Measurements from ENCODE around the gene PCDHGA1. TPM values are rescaled to one million over a fixed set of nuclear protein-coding genes. Genes with fewer than 3 reads are reported as not detected.
A peak's percentile ranks its signal among the peaks of the same experiment; 100 is the strongest.
"Not testable (repeated sequence)": the region's sequence is repeated elsewhere in the genome, so short reads cannot be mapped to it uniquely, and the experiment has no call there.

Gene PCDHGA1
- total RNA-seq, 2 experiments from 2014 or later, result not detected

DNA sequence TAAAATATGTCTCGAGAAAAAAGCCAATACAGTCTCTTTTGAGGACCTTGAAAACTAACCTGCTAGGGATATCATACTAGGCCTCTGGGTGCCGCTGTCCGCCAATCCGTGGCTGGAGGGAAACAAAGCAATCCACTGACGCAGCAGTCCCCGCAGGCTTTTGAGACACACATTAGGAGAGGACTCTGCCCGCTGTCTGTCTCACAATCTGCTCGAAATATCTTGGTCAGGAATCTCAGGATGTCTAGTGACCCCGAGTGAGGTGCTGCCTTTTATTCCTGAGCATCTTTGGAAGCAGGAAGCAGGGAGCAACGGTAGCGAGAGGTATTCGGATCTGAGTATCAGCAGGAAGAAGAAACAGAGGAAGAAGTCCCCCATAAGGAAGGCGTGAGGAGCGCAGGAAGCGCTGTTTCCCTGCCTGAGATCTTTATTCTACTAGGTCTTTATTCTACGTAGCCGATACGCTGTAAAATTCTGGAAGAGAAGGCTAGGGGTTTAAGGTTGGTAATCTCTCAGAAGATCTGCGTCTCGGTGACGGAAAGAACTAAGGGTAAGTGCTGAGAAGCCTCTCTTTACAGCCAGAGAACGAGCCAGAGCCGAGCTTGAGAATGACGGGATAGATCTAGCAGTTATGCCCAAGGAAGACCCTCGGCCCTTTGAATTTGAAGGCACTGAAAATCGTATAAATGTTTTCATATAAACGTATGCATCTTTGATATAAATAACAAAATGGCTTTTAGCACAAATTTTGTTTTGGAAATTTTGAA, 4.0 kb upstream of the PCDHGA1 start:
- ChIA-PET POLR2A (no interaction called here), CTCF (interaction anchor here (1.1 to 1.8 kb wide), 3 partner anchors 198 to 238 kb away, joined by 4 to 6 read pairs (median 5); no protein-coding TSS in a partner anchor)
- peak overlapping the region; percentile 82 for H3K4me3 Mint-ChIP-seq
- intact Hi-C loops (cut with micrococcal nuclease), result loop anchor here (1.0 to 10.0 kb wide), 3 partner anchors 87 to 639 kb away; partner anchors contain the start of genes PCDHGA10 and RNF14
- H3K27ac Mint-ChIP-seq, result peak overlapping the region; percentile 28
- peaks cover 17% of the 10 kb centered on the region for H3K36me3 Mint-ChIP-seq
- peaks cover 9% of the 10 kb centered on the region for H3K4me1 Mint-ChIP-seq (ENCODE audit: low read depth)
- H3K9me3 Mint-ChIP-seq, result peaks cover 30% of the 10 kb centered on the region
- H3K27me3 Mint-ChIP-seq, result peaks cover 25% of the 10 kb centered on the region
- DNase-seq, result peak; percentile 82

DNA sequence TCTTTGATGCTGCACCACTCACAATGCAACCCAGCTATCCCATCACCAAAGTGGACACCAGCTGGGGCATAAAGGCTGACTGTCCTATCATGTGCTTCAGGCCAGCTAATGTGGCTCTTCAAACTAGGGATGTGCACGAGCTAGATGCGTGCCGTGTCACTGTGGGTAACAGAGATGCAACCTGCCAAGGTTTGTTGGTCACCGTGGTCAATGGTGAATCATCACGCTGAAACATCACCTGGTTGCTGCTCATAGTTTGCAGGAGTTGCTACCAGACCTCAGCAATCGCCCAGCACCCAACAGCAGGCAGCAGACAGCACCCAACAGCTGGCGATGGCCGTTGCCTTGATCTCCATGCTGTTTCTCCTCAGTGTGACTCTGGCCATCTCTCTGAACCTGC, 2.1 kb upstream of the PCDHGA1 start:
- H3K36me3 Mint-ChIP-seq, result peaks cover 20% of the 10 kb centered on the region
- intact Hi-C loops (cut with micrococcal nuclease), result loop anchor here (10.0 kb wide), 1 partner anchor 637 kb away; the partner anchor contains the start of gene RNF14
- no peak overlapping the region for H3K27ac Mint-ChIP-seq
- H3K9me3 Mint-ChIP-seq, result peaks cover 30% of the 10 kb centered on the region
- H3K4me3 Mint-ChIP-seq, result no peak overlapping the region
- H3K27me3 Mint-ChIP-seq, result peaks cover 34% of the 10 kb centered on the region
- H3K4me1 Mint-ChIP-seq (ENCODE audit: low read depth), result peaks cover 9% of the 10 kb centered on the region
- ChIA-PET POLR2A (interaction anchor here (1.2 kb wide), 1 partner anchor 8 kb away, joined by 3 read pairs; the partner anchor contains the start of gene TAF7), CTCF (interaction anchor here (0.7 to 4.2 kb wide), 6 partner anchors 8 to 236 kb away, joined by 3 to 27 read pairs (median 4); partner anchors contain the start of genes PCDHGA10, PCDHGB1 and TAF7)
- no peak for DNase-seq

DNA sequence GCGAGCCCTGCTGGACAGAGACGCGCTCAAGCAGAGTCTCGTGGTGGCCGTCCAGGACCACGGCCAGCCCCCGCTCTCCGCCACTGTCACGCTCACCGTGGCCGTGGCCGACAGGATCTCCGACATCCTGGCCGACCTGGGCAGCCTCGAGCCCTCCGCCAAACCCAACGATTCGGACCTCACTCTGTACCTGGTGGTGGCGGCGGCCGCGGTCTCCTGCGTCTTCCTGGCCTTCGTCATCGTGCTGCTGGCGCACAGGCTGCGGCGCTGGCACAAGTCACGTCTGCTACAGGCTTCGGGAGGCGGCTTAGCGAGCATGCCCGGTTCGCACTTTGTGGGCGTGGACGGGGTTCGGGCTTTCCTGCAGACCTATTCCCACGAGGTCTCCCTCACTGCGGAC, 2.3 kb downstream of the PCDHGA1 start:
- H3K4me3 Mint-ChIP-seq; intact Hi-C loops (cut with micrococcal nuclease); DNase-seq; H3K27ac Mint-ChIP-seq; POLR2A ChIA-PET; H3K4me1 Mint-ChIP-seq (ENCODE audit: low read depth): not testable (repeated sequence)
- peaks cover 45% of the 10 kb centered on the region for H3K27me3 Mint-ChIP-seq
- CTCF ChIA-PET, result interaction anchor here (1.8 kb wide), 1 partner anchor 18 kb away, joined by 9 read pairs; the partner anchor contains the start of gene PCDHGB1
- peaks cover 29% of the 10 kb centered on the region for H3K36me3 Mint-ChIP-seq
- H3K9me3 Mint-ChIP-seq, result peaks cover 37% of the 10 kb centered on the region

DNA sequence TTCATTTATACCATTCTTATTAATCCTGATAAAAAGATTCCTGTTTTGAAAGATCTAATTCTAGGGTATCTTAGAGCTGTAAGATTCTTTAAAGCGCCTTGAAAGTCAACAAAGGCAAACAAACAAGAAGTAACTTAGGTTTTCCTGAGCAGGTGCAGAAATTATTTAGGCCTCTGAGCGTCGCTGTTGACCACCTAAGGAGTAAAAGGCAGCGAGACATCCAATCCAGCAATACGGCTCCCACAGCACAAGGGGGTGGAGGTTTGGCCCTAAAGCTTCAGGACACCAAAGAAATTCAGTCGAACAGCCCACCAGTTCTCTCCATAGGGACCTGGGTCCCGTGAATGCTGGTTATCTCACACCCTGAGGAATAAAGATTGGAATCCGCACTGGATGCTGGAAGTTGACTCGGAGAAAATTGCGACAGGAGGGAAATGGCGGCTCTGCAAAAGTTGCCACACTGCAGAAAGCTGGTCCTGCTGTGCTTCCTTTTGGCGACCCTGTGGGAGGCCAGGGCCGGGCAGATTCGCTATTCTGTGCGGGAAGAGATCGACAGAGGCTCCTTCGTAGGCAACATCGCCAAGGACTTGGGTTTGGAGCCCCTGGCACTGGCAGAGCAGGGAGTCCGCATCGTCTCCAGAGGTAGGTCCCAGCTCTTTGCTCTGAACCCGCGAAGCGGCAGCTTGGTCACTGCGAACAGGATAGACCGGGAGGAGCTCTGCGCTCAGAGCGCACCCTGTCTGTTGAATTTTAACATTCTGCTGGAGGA, 8.4 kb downstream of the PCDHGA1 start, which contains the start of gene PCDHGA2:
Gene PCDHGA2, plus strand, starts transcription at position 223 of the 769 bp plus-strand sequence.
- no peak within 1 kb of the TSS for H3K4me3 Mint-ChIP-seq
- no peak within 1 kb of the TSS for H3K27ac Mint-ChIP-seq
- DNase-seq, result no peak
- peaks cover 32% of the 10 kb centered on the region for H3K36me3 Mint-ChIP-seq
- peaks cover 55% of the 10 kb centered on the region for H3K27me3 Mint-ChIP-seq
- intact Hi-C loops (cut with micrococcal nuclease), result no loop called here
- ChIA-PET CTCF (interaction anchor here (0.8 to 1.8 kb wide), 6 partner anchors 8 to 225 kb away, joined by 3 to 6 read pairs (median 4); partner anchors contain the start of genes PCDHGA1 and TAF7), POLR2A (no interaction called here)
- no peaks in the 10 kb centered on the region for H3K4me1 Mint-ChIP-seq (ENCODE audit: low read depth)
- H3K9me3 Mint-ChIP-seq, result peaks cover 50% of the 10 kb centered on the region

DNA sequence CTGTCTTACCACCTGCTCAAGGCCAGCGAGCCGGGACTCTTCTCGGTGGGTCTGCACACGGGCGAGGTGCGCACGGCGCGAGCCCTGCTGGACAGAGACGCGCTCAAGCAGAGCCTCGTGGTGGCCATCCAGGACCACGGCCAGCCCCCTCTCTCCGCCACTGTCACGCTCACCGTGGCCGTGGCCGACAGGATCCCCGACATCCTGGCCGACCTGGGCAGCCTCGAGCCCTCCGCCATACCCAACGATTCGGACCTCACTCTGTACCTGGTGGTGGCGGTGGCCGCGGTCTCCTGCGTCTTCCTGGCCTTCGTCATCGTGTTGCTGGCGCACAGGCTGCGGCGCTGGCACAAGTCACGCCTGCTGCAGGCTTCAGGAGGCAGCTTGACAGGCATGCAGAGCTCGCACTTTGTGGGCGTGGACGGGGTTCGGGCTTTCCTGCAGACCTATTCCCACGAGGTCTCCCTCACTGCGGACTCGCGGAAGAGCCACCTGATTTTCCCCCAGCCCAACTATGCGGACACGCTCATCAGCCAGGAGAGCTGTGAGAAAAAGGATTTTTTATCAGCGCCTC, 10.6 kb downstream of the PCDHGA1 start:
- Mint-ChIP-seq H3K36me3 (peaks cover 29% of the 10 kb centered on the region), H3K27me3 (peaks cover 56% of the 10 kb centered on the region), H3K9me3 (peaks cover 58% of the 10 kb centered on the region)
- H3K27ac Mint-ChIP-seq; H3K4me3 Mint-ChIP-seq; intact Hi-C loops (cut with micrococcal nuclease); H3K4me1 Mint-ChIP-seq (ENCODE audit: low read depth); POLR2A ChIA-PET; CTCF ChIA-PET; DNase-seq: not testable (repeated sequence)

DNA sequence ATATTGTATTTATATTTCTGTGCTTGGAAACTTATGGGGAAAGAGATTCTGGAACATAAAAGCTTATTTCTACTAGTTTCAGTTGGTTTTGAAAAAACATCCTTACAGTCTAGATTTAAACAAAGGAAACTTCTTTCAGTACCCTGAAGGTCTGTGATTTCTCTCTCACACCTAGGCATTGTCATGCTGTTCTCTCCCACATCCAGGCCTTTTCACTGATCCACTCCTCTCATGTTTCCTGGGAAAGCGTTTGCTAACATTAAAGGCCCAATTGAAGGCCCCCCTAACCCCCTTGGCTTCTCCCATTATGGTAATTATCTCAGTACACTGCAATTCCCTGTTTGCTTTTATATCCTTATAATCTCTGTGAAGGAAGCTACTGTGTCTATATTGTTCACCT, 12.5 kb downstream of the PCDHGA1 start:
- no peaks in the 10 kb centered on the region for H3K4me1 Mint-ChIP-seq (ENCODE audit: low read depth)
- no peak overlapping the region for H3K27ac Mint-ChIP-seq
- ChIA-PET CTCF (interaction anchor here (1.0 to 1.6 kb wide), 3 partner anchors 14 to 215 kb away, joined by 3 to 4 read pairs (median 4); no protein-coding TSS in a partner anchor), POLR2A (no interaction called here)
- H3K4me3 Mint-ChIP-seq, result no peak overlapping the region
- intact Hi-C loops (cut with micrococcal nuclease), result no loop called here
- H3K27me3 Mint-ChIP-seq, result peaks cover 47% of the 10 kb centered on the region
- DNase-seq, result no peak
- peaks cover 51% of the 10 kb centered on the region for H3K9me3 Mint-ChIP-seq
- peaks cover 27% of the 10 kb centered on the region for H3K36me3 Mint-ChIP-seq

DNA sequence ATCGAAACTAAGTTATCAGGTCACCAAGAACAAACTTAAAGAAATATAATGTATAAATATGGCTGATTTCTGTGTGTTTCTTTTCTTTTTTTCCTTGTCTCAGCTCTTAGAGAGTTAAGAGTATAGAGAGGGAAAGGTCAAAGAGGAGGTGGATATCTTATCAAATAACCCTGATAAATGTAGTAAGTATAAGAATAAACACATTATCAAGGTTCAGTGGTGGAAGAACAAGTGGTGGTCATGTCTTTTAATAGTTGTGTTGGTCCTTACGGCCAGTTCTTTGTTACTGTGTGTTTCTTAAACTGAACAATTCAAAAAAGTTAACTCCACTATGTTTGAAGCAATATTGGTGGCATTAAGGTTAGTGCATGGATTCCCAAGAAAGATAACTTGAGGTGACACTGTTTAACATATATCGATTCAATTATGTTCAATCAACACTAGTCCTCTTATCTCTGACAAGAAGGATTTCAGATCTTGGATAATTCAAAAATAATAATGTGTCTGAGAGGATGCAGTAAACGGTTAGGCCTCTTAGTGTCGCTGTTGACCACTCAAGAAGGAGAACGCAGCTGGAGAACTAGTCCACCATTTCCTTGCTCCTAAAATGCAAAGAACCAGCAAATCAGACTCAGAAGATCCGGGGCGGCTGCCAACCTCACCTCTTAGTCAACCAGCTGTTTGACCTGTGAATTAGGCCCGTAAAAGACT, 13.1 kb downstream of the PCDHGA1 start, which contains the start of gene PCDHGA3:
Gene PCDHGA3, plus strand, starts transcription at position 588 of the 711 bp plus-strand sequence. CDS start 205 bp downstream, outside the sequence.
- Mint-ChIP-seq H3K4me3 (no peak within 1 kb of the TSS), H3K27ac (no peak within 1 kb of the TSS), H3K36me3 (peaks cover 21% of the 10 kb centered on the region), H3K4me1 (ENCODE audit: low read depth) (no peaks in the 10 kb centered on the region), H3K27me3 (peaks cover 41% of the 10 kb centered on the region), H3K9me3 (peaks cover 45% of the 10 kb centered on the region)
- intact Hi-C loops (cut with micrococcal nuclease), result no loop called here
- DNase-seq, result peak; percentile 20
- ChIA-PET POLR2A (no interaction called here), CTCF (interaction anchor here (1.0 to 1.6 kb wide), 3 partner anchors 14 to 214 kb away, joined by 3 to 4 read pairs (median 4); no protein-coding TSS in a partner anchor)

DNA sequence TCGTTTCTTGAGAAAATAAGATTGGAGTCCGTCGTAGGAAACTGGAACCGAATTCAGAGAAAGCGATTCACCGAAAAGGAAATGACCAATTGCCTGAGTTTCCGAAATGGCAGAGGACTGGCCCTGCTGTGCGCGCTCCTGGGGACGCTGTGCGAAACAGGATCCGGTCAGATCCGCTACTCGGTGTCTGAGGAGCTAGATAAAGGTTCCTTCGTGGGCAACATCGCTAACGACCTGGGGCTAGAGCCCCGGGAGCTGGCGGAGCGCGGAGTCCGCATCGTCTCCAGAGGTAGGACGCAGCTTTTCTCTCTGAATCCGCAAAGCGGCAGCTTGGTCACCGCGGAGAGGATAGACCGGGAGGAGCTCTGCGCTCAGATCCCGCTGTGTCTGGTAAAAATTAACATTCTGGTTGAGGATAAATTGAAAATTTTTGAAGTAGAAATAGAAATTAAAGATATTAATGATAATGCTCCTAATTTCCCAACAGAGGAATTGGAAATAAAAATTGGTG, 13.7 kb downstream of the PCDHGA1 start:
- CTCF ChIA-PET, result interaction anchor here (1.1 to 1.6 kb wide), 2 partner anchors 21 to 214 kb away, joined by 3 to 4 read pairs; no protein-coding TSS in a partner anchor
- POLR2A ChIA-PET, result no interaction called here
- no peak overlapping the region for H3K4me3 Mint-ChIP-seq

DNA sequence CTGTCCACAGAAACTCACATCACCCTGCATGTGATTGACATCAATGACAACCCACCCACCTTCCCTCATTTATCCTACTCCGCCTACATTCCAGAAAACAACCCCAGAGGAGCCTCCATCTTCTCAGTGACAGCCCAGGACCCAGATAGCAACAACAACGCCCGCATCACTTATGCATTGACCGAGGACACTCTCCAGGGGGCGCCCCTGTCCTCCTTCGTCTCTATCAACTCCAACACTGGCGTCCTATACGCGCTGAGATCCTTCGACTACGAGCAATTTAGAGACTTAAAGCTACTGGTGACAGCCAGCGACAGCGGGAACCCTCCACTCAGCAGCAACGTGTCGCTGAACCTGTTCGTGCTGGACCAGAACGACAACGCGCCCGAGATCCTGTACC, 15.0 kb downstream of the PCDHGA1 start:
- ChIA-PET POLR2A (no interaction called here), CTCF (no interaction called here)
- Mint-ChIP-seq H3K36me3 (peaks cover 17% of the 10 kb centered on the region), H3K4me3 (no peak overlapping the region), H3K9me3 (peaks cover 28% of the 10 kb centered on the region), H3K27ac (no peak overlapping the region), H3K4me1 (ENCODE audit: low read depth) (no peaks in the 10 kb centered on the region), H3K27me3 (peaks cover 35% of the 10 kb centered on the region)
- intact Hi-C loops (cut with micrococcal nuclease), result no loop called here
- DNase-seq, result no peak

More for the DNA sequence above, 13.7 kb downstream of the PCDHGA1 start:
- no peak for DNase-seq
- peaks cover 20% of the 10 kb centered on the region for H3K36me3 Mint-ChIP-seq
- H3K4me1 Mint-ChIP-seq (ENCODE audit: low read depth), result no peaks in the 10 kb centered on the region
- H3K27ac Mint-ChIP-seq, result no peak overlapping the region
- H3K9me3 Mint-ChIP-seq, result peaks cover 39% of the 10 kb centered on the region
- intact Hi-C loops (cut with micrococcal nuclease), result no loop called here
- H3K27me3 Mint-ChIP-seq, result peaks cover 40% of the 10 kb centered on the region

DNA sequence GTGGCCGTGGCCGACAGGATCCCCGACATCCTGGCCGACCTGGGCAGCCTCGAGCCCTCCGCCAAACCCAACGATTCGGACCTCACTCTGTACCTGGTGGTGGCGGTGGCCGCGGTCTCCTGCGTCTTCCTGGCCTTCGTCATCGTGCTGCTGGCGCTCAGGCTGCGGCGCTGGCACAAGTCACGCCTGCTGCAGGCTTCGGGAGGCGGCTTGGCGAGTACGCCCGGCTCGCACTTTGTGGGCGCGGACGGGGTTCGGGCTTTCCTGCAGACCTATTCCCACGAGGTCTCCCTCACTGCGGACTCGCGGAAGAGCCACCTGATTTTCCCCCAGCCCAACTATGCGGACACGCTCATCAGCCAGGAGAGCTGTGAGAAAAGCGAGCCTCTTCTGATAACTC, 15.7 kb downstream of the PCDHGA1 start:
- Mint-ChIP-seq H3K36me3 (peaks cover 17% of the 10 kb centered on the region), H3K27me3 (peaks cover 41% of the 10 kb centered on the region), H3K9me3 (peaks cover 28% of the 10 kb centered on the region)
- H3K27ac Mint-ChIP-seq; intact Hi-C loops (cut with micrococcal nuclease); POLR2A ChIA-PET; H3K4me1 Mint-ChIP-seq (ENCODE audit: low read depth); DNase-seq; H3K4me3 Mint-ChIP-seq: not testable (repeated sequence)
- CTCF ChIA-PET, result interaction anchor here (1.0 kb wide), 1 partner anchor 11 kb away, joined by 3 read pairs; no protein-coding TSS in a partner anchor

Data from activated CD4-positive, alpha-beta memory T cell treated with anti-CD3 and anti-CD28 coated beads for 36 hours (primary cell).